Measurements from ENCODE around the gene MPP7.
A peak's percentile ranks its signal among the peaks of the same experiment; 100 is the strongest.
"Not testable (repeated sequence)": the region's sequence is repeated elsewhere in the genome, so short reads cannot be mapped to it uniquely, and the experiment has no call there.

MPP7 gene

DNA sequence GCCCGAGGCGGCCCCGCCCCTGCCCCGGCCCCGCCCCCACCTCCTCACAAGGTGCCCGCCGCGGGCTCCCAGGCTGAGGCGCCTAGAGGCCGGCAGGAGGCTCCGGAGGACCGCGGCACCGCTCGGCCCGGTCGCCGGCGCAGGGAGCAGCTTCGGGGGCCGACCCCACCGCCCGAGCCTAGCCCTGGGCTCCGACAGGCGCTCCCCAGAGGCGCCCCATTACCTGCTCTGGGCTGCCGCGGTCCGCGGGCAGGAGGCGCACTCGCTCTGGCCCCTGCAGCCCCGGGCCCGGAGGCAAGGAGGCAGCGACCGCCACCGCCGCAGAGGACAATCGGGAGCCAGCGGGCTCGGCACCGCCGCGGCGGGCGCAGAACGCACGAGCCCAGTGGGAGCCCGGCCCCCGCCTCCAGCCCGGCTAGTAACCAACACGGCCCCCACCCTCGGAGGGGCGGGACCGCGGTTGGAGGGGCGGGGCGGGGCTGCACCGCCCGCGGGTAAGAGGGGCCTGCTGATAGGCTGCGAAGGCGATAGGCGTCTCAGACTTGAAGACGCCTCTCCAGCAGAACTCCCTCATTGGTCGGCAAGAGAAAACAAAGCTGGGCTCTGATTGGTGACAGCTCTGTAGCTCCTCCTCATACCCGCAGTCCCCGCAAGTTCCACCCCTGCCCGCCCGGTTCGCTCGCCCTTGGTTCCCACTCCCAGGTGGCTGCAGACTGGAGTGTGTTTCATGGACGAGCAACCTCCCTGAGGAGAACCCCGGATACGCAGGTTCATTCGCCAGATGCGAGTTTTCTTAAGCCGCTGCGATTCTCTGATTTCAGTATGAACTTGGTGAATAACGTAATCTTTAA, at the start of gene MPP7:
Gene MPP7, minus strand, starts transcription at position 427 of the 851 bp plus-strand sequence. CDS start 64,460 bp downstream, outside the sequence.
- H3K36me3 ChIP-seq (ENCODE audit: control insufficient read depth, insufficient read depth, low read length, severe bottlenecking), result no peaks in the 10 kb centered on the region
- no peaks in the 10 kb centered on the region for H3K9me3 ChIP-seq (ENCODE audit: control insufficient read depth, low read length)
- H3K4me3 ChIP-seq (ENCODE audit: low read length), result peak within 1 kb of the TSS; percentile 90
- peaks cover 43% of the 10 kb centered on the region for H3K27me3 ChIP-seq (replicated peaks; ENCODE audit: control insufficient read depth, insufficient read depth, low read length)
- peak; percentile 99 for DNase-seq (ENCODE audit: low read depth)
- peak within 1 kb of the TSS; percentile 70 for H3K9ac ChIP-seq (ENCODE audit: low read length)
- H3K4me1 ChIP-seq (ENCODE audit: control insufficient read depth, insufficient read depth, low read length), result peaks cover 28% of the 10 kb centered on the region

DNA sequence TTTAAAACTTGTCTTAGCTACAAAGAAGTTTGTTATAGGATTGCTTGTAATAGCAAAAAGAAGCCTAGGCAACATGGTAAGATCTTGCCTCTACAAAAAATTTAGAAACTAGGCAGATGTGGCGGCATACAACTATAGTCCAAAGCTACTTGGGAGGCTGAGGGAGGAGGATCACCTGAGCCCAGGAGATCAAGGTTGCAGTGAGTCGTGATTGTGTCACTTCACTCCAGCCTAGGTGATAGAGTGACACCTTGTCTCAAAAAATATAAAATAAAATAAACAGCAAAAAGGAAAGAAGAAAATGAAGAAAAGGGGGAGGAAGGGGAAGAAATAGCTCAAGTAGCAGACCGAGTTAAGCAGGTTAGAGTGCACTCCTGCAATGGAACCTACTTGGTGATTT, 47.0 kb upstream of the MPP7 start:
- peaks cover 8% of the 10 kb centered on the region for H3K9me3 ChIP-seq (ENCODE audit: control insufficient read depth, low read length)
- H3K4me1 ChIP-seq (ENCODE audit: control insufficient read depth, insufficient read depth, low read length), result no peaks in the 10 kb centered on the region
- DNase-seq (ENCODE audit: low read depth), result no peak
- H3K4me3 ChIP-seq (ENCODE audit: low read length), result no peak overlapping the region
- no peak overlapping the region for H3K9ac ChIP-seq (ENCODE audit: low read length)
- no peaks in the 10 kb centered on the region for H3K36me3 ChIP-seq (ENCODE audit: control insufficient read depth, insufficient read depth, low read length, severe bottlenecking)
- H3K27me3 ChIP-seq (replicated peaks; ENCODE audit: control insufficient read depth, insufficient read depth, low read length), result peaks cover 16% of the 10 kb centered on the region

DNA sequence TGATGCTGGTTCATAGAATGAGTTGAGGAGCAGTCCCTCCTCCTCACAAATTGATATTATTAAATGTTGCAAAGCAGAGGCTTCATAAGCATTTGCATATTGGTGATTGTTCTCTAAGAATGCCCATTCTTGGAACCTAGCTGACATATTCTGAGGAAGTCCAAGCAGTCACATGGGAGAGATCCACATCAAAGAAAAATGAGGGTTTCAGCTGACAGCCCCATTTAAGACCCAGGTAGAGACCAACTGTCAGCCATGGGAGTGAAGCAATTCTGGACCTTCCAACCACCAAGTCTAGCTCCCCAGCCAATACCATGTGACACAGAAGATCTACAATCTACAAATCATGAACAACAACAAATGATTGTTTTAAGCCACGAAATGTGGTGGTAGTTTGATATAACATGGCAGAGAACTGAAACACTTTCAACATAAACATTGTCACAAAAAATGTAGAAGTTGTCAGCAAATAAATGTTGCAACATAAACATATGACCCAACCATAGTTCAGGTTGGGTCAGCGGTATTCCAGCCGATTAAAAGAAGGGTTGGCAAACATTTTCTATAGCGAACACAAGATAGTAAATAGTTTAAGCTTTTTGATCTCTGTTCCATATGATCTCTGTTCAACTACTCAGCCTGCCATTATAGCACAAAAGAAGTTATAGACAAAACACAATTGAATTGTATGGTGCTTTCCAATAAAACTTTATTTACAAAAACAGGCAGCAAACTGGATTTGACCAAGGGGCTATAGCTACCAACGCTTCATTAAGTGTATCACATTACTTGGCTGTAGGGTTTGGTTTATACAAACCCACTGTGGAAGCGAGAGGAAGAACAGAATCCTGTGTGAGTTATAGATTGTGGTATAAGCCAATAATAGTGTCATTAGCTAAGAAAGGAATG, 41.4 kb upstream of the MPP7 start:
- no peak overlapping the region for H3K9ac ChIP-seq (ENCODE audit: low read length)
- no peaks in the 10 kb centered on the region for H3K36me3 ChIP-seq (ENCODE audit: control insufficient read depth, insufficient read depth, low read length, severe bottlenecking)
- H3K4me3 ChIP-seq (ENCODE audit: low read length), result no peak overlapping the region
- no peak for DNase-seq (ENCODE audit: low read depth)
- H3K9me3 ChIP-seq (ENCODE audit: control insufficient read depth, low read length), result peaks cover 14% of the 10 kb centered on the region
- H3K4me1 ChIP-seq (ENCODE audit: control insufficient read depth, insufficient read depth, low read length), result no peaks in the 10 kb centered on the region
- peaks cover 10% of the 10 kb centered on the region for H3K27me3 ChIP-seq (replicated peaks; ENCODE audit: control insufficient read depth, insufficient read depth, low read length)

DNA sequence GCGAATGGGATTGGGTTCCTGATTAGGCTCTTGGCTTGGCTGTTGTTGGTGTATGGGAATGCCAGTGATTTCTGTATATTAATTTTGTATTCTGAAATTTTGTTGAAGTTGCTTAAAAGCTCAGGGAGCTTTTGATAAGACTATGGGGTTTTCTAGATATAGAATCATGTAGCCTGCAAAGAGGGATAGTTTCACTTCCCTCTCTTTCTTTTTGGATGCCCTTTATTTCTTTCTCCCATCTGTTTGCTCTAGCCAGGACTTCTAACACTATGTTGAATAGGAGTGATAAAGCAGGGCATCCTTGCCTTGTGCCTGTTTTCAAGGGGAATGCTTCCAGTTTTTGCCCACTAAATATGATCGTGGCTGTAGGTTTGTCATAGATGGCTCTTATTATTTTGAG, 40.4 kb upstream of the MPP7 start:
- Histone ChIP-seq H3K4me3 (ENCODE audit: low read length) (no peak overlapping the region), H3K9ac (ENCODE audit: low read length) (no peak overlapping the region), H3K4me1 (ENCODE audit: control insufficient read depth, insufficient read depth, low read length) (no peaks in the 10 kb centered on the region), H3K27me3 (replicated peaks; ENCODE audit: control insufficient read depth, insufficient read depth, low read length) (peaks cover 10% of the 10 kb centered on the region), H3K36me3 (ENCODE audit: control insufficient read depth, insufficient read depth, low read length, severe bottlenecking) (no peaks in the 10 kb centered on the region), H3K9me3 (ENCODE audit: control insufficient read depth, low read length) (peaks cover 17% of the 10 kb centered on the region)
- DNase-seq (ENCODE audit: low read depth), result no peak

DNA sequence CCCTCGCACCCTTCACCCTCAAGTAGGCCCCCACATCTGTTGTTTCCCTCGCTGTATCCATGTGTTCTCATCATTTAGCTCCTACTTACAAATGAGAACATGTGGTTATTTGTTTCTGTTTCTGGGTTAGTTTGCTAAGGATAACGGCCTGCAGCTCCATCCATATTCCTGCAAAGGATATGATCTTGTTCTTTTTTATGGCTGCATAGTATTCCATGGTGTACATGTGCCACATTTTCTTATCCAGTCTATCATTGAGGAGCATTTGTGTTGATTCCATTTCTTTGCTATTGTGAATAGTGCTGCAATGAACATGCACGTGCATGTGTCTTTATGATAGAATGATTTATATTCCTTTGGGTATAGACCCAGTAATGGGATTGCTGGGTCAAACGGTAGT, 38.8 kb upstream of the MPP7 start:
- H3K9ac ChIP-seq (ENCODE audit: low read length); H3K9me3 ChIP-seq (ENCODE audit: control insufficient read depth, low read length); H3K4me3 ChIP-seq (ENCODE audit: low read length); DNase-seq (ENCODE audit: low read depth); H3K4me1 ChIP-seq (ENCODE audit: control insufficient read depth, insufficient read depth, low read length); H3K27me3 ChIP-seq (replicated peaks; ENCODE audit: control insufficient read depth, insufficient read depth, low read length); H3K36me3 ChIP-seq (ENCODE audit: control insufficient read depth, insufficient read depth, low read length, severe bottlenecking): not testable (repeated sequence)

DNA sequence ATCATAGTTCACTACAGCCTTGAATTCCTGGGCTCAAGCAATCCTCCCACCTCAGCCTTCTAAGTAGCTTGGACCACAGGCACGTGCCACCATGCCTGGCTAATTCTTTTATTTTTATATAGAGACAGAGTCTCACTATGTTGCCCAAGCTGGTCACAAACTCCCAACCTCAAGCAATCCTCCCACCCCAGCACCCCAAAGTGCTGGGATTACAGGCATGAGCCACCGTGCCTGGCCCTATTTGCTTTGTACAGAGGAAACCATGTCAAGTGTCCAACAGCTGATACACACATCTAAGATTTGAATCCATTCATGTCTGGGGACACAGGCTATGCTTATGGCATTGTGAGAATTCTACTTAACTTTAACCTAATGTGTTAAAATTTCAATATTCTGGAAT, 29.9 kb upstream of the MPP7 start:
- no peak for DNase-seq (ENCODE audit: low read depth)
- Histone ChIP-seq H3K27me3 (replicated peaks; ENCODE audit: control insufficient read depth, insufficient read depth, low read length) (peaks cover 10% of the 10 kb centered on the region), H3K9ac (ENCODE audit: low read length) (no peak overlapping the region), H3K9me3 (ENCODE audit: control insufficient read depth, low read length) (no peaks in the 10 kb centered on the region), H3K4me3 (ENCODE audit: low read length) (no peak overlapping the region), H3K4me1 (ENCODE audit: control insufficient read depth, insufficient read depth, low read length) (peaks cover 6% of the 10 kb centered on the region), H3K36me3 (ENCODE audit: control insufficient read depth, insufficient read depth, low read length, severe bottlenecking) (no peaks in the 10 kb centered on the region)

DNA sequence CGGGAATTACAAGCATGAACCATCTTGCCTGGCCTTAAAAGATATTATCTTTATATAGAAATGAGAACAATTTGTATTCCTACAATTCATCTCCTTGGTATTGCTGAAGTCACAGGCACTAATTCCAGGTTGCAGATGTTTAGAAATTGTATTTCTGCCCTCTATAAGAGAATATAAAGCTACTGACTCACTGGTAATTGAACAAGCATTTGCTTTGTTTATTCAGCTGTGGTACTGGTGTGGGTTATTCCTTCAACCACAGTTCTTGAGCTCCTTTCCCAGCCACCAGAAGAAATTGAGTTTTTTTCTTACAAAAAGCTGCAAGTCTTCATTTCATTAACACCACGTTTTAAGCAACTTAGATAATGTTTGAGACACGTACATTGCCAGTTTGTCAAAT, 29.0 kb upstream of the MPP7 start:
- Histone ChIP-seq H3K4me3 (ENCODE audit: low read length) (no peak overlapping the region), H3K4me1 (ENCODE audit: control insufficient read depth, insufficient read depth, low read length) (peaks cover 15% of the 10 kb centered on the region), H3K9ac (ENCODE audit: low read length) (no peak overlapping the region), H3K9me3 (ENCODE audit: control insufficient read depth, low read length) (no peaks in the 10 kb centered on the region), H3K27me3 (replicated peaks; ENCODE audit: control insufficient read depth, insufficient read depth, low read length) (peaks cover 10% of the 10 kb centered on the region), H3K36me3 (ENCODE audit: control insufficient read depth, insufficient read depth, low read length, severe bottlenecking) (no peaks in the 10 kb centered on the region)
- DNase-seq (ENCODE audit: low read depth), result peak; percentile 92

DNA sequence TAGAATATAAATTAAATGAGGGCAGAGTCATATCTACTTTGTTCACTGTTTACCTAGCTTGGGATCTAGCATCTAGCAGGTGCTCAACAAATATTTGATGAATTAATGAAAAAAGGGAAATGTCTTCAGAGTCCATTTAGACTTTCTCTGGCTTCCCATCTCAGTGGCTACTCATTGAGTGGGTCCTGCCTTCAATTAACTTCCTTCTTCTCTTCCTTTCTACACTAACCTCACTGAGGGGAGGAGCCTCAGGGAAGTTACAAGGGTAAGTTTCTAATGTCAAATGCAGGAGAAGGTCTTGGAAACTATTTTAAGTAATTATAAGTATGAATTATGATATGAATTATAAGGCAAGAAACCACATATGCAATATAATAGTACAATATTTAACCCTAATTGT, 28.2 kb upstream of the MPP7 start:
- H3K9me3 ChIP-seq (ENCODE audit: control insufficient read depth, low read length), result no peaks in the 10 kb centered on the region
- H3K4me3 ChIP-seq (ENCODE audit: low read length), result no peak overlapping the region
- no peak overlapping the region for H3K9ac ChIP-seq (ENCODE audit: low read length)
- H3K36me3 ChIP-seq (ENCODE audit: control insufficient read depth, insufficient read depth, low read length, severe bottlenecking), result no peaks in the 10 kb centered on the region
- no peak for DNase-seq (ENCODE audit: low read depth)
- peaks cover 10% of the 10 kb centered on the region for H3K27me3 ChIP-seq (replicated peaks; ENCODE audit: control insufficient read depth, insufficient read depth, low read length)
- peaks cover 23% of the 10 kb centered on the region for H3K4me1 ChIP-seq (ENCODE audit: control insufficient read depth, insufficient read depth, low read length)

DNA sequence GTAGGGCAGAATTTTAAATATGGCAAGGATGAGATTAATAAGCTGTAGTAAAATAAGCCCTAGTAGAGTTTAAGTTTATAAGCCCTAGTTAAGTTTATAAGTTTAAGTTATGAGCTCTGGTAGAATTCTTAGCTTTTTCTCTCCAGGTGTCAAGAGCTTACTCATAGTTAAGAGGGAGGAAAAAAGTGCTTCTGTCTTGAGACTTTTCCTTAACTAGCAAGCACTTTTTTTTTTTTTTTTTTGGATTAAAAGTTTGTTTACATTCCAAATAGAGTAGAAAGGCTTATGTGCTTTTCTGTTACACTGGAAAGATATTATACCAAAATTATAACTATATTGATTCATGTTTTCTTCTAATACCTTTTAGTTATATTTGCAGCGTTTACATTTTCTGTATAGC, 25.5 kb upstream of the MPP7 start:
- Histone ChIP-seq H3K36me3 (ENCODE audit: control insufficient read depth, insufficient read depth, low read length, severe bottlenecking) (no peaks in the 10 kb centered on the region), H3K9ac (ENCODE audit: low read length) (no peak overlapping the region), H3K9me3 (ENCODE audit: control insufficient read depth, low read length) (no peaks in the 10 kb centered on the region), H3K4me1 (ENCODE audit: control insufficient read depth, insufficient read depth, low read length) (peaks cover 23% of the 10 kb centered on the region), H3K4me3 (ENCODE audit: low read length) (no peak overlapping the region), H3K27me3 (replicated peaks; ENCODE audit: control insufficient read depth, insufficient read depth, low read length) (no peaks in the 10 kb centered on the region)
- DNase-seq (ENCODE audit: low read depth), result peak; percentile 31

DNA sequence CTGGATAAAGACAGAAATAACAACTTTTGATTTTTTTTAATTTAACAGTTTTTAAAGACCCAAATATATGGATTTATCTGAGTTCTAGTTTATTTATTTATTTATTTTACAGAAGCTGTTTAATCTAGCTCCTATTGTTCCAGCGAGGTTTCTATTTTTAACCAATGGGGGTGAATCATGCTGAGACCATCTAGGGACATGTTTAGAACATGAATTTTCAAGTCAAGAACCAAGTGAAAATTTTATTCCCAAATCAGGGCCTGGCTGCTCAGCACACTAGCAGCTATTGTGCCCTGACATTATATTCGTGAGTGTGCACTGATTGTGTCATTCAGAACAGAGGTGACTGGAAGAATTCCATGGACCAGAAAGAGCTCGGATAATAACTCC, 24.6 kb upstream of the MPP7 start:
- H3K36me3 ChIP-seq (ENCODE audit: control insufficient read depth, insufficient read depth, low read length, severe bottlenecking), result no peaks in the 10 kb centered on the region

More for the DNA sequence above, 24.6 kb upstream of the MPP7 start:
- H3K4me1 ChIP-seq (ENCODE audit: control insufficient read depth, insufficient read depth, low read length), result peaks cover 23% of the 10 kb centered on the region
- peak overlapping the region; percentile 1 for H3K4me3 ChIP-seq (ENCODE audit: low read length)
- H3K27me3 ChIP-seq (replicated peaks; ENCODE audit: control insufficient read depth, insufficient read depth, low read length), result no peaks in the 10 kb centered on the region
- peak; percentile 46 for DNase-seq (ENCODE audit: low read depth)
- no peaks in the 10 kb centered on the region for H3K9me3 ChIP-seq (ENCODE audit: control insufficient read depth, low read length)
- H3K9ac ChIP-seq (ENCODE audit: low read length), result no peak overlapping the region

Measured in adipocyte (in vitro differentiated cells).